Measurements from ENCODE around the gene TMEM178B.

DNA sequence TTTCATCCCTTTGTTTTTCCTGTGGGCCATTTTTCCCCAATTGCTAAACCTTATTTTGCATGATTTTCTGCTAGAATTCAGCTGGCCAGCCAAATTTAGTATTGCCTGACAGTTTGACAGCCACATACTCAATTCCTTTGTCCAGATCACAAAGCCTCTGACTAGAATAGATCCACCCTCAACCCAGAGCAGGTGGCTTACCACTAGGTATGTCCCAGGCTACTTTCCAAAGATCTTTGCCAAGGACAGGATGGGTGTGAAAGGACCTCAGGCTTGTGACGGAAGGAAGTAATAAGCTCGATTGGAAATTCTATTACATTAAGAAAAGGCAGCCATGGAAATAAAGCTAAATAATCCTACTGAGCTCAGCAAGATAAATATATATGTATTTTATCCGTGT lies 426.7 kb downstream of the TMEM178B start:
- TF ChIP-seq, protein P1, sequence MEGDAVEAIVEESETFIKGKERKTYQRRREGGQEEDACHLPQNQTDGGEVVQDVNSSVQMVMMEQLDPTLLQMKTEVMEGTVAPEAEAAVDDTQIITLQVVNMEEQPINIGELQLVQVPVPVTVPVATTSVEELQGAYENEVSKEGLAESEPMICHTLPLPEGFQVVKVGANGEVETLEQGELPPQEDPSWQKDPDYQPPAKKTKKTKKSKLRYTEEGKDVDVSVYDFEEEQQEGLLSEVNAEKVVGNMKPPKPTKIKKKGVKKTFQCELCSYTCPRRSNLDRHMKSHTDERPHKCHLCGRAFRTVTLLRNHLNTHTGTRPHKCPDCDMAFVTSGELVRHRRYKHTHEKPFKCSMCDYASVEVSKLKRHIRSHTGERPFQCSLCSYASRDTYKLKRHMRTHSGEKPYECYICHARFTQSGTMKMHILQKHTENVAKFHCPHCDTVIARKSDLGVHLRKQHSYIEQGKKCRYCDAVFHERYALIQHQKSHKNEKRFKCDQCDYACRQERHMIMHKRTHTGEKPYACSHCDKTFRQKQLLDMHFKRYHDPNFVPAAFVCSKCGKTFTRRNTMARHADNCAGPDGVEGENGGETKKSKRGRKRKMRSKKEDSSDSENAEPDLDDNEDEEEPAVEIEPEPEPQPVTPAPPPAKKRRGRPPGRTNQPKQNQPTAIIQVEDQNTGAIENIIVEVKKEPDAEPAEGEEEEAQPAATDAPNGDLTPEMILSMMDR (IDR thresholded peaks at IDR 0.05) = no peak
- TF ChIP-seq POLR2A (IDR thresholded peaks at IDR 0.05) = no peak

Data from right lobe of liver (tissue), 4 donors.